ENCODE measurements around the gene GAK. TPM values are rescaled to one million over a fixed set of nuclear protein-coding genes. Genes with fewer than 3 reads are reported as not detected.

Gene GAK
- total RNA-seq, 4 donors from 2014 or later = 50.6 to 1,098 (median 104) TPM

DNA sequence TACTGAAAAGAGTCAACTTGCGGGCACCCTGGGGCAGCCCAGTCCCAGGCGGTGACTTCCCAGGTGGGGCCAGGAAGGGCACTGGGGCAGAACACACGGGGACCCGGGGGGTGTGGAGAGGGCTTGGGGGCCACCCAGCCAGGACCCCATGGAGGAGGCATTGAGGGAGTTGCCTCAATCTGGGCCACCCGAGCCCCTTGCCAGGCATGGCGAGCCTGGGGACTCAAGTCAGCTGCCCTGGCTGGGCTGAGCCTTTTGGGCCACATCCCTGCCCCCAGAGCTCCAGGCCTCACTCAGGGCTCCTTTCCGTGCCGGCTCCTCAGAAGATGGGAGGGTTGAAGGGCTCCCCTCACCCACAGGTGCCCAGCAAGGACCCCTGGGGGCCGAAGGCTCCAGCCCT is 99.6 kb downstream of the GAK start:
- Histone ChIP-seq H3K27me3 (no peaks in the 10 kb centered on the region), H3K4me1 (no peaks in the 10 kb centered on the region), H3K27ac (no peak overlapping the region), H3K9me3 (peaks cover 0 to 17% of the 10 kb centered on the region in 2 donors), H3K4me3 (no peak overlapping the region), H3K36me3 (no peaks in the 10 kb centered on the region)
- no peak for TF ChIP-seq POLR2A (IDR thresholded peaks at IDR 0.05)
- TF ChIP-seq CTCF (IDR thresholded peaks at IDR 0.05) = no peak
- no peak for DNase-seq
- intact Hi-C loops (cut with DNase I; ENCODE audit: low total_unique reads) = no loop called here

DNA sequence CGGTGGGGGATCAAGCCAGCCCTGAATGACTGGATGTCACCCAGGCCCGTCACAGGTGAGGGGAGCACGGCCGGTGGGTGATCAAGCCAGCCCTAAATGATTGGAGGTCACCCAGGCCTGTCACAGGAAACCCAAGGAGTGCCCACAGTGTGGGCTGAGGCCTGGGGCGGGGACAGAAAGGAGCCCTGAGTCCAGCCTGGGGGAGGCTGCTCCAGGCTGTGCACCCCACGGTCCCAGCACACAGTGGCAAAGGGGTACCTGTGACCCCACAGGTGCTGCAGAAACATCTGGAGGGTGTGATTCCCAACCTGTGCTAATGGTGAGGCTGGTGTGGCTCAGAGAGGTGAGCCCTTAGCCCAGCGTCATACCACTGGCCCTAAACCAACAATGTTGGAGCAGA is 100.0 kb downstream of the GAK start:
- no peak for TF ChIP-seq CTCF (IDR thresholded peaks at IDR 0.05)
- no peak for TF ChIP-seq POLR2A (IDR thresholded peaks at IDR 0.05)
- DNase-seq = no peak
- intact Hi-C loops (cut with DNase I; ENCODE audit: low total_unique reads) = no loop called here
- H3K4me3 ChIP-seq = no peak overlapping the region
- peaks cover 0 to 2% of the 10 kb centered on the region in 2 donors for H3K27me3 ChIP-seq
- H3K4me1 ChIP-seq = no peaks in the 10 kb centered on the region
- H3K9me3 ChIP-seq = peaks cover 0 to 13% of the 10 kb centered on the region in 2 donors
- H3K36me3 ChIP-seq = no peaks in the 10 kb centered on the region
- no peak overlapping the region for H3K27ac ChIP-seq

DNA sequence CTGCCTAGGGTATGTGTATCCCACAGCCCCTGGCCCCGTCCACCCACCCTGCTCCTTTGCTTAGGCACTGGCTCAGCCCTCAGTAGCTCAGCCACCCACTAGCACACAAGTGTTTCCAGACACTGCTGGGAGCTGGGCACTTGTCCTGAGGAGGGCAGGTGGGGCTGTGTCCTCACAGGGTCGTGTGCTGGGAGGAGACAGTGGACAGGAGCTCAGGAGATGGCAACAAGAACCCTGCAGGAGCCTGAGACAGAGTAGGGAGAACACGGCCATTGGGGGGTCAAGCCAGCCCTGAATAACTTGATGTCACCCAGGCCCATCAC is 100.7 kb downstream of the GAK start:
- no peak for DNase-seq
- peaks cover 0 to 6% of the 10 kb centered on the region in 2 donors for H3K4me1 ChIP-seq
- H3K36me3 ChIP-seq = no peaks in the 10 kb centered on the region
- H3K27ac ChIP-seq = no peak overlapping the region
- no peak overlapping the region for H3K4me3 ChIP-seq
- H3K9me3 ChIP-seq = peaks cover 0 to 7% of the 10 kb centered on the region in 2 donors
- peaks cover 5 to 8% of the 10 kb centered on the region in 2 donors for H3K27me3 ChIP-seq
- intact Hi-C loops (cut with DNase I; ENCODE audit: low total_unique reads) = no loop called here
- TF ChIP-seq POLR2A (IDR thresholded peaks at IDR 0.05) (no peak), CTCF (IDR thresholded peaks at IDR 0.05) (no peak)

DNA sequence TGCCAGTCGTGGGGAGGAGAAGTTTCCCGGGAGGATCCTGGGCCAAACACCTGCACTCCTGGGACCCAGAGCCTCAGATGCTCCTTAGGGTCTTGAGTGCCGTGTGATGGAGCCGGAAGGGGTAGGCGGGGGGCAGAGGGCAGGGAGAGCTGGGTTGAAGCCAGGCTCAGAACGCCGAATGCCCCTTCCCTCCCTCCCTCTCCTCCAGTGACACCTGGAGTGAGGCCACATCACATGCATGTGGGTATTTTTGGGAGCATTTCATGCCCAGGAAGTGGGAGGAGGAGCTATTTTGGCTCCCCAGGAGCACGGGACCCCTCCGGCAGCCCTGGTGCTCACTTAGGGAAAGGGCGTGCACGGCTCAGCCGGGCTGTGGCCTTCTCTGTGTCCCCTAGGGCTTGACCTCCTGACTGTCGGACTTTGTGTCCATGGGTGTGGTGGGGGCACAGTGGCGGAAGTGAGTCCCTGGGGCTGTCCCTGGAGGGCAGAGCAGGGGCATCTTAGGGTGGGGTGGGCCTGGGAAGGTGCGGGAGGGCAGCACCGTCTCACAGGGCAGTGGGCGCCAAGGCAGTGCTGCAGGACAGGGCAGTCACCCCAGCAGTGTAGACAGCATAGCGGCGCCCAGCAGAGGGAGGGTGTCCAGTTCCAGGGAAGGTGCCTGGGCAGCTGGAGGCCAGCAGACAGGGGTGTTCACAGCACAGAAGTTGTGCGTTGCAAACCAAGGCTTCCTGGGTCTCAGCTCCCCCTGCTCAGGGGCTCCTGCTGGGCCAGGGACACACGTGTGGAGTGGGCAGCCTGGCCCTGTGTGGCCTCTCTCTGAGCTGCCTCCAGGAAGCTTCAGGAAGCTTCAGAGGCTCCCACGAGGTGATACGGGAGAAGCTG is 101.3 kb downstream of the GAK start:
- no peak for TF ChIP-seq CTCF (IDR thresholded peaks at IDR 0.05)
- TF ChIP-seq POLR2A (IDR thresholded peaks at IDR 0.05) = no peak
- Histone ChIP-seq H3K9me3 (peaks cover 0 to 4% of the 10 kb centered on the region in 2 donors), H3K4me3 (no peak overlapping the region), H3K27me3 (peaks cover 5 to 8% of the 10 kb centered on the region in 2 donors), H3K27ac (no peak overlapping the region), H3K4me1 (peaks cover 0 to 7% of the 10 kb centered on the region in 2 donors), H3K36me3 (no peaks in the 10 kb centered on the region)
- DNase-seq = no peak
- intact Hi-C loops (cut with DNase I; ENCODE audit: low total_unique reads) = no loop called here

GRCh38 chr4:829761-830600 is 102.1 kb downstream of the GAK start:
- TF ChIP-seq CTCF (IDR thresholded peaks at IDR 0.05) (no peak), POLR2A (IDR thresholded peaks at IDR 0.05) (no peak)
- intact Hi-C loops (cut with DNase I; ENCODE audit: low total_unique reads) = no loop called here
- no peak for DNase-seq
- Histone ChIP-seq H3K9me3 (peaks cover 0 to 4% of the 10 kb centered on the region in 2 donors), H3K4me3 (no peak overlapping the region), H3K27ac (no peak overlapping the region), H3K4me1 (peaks cover 0 to 12% of the 10 kb centered on the region in 2 donors), H3K27me3 (peaks cover 10 to 13% of the 10 kb centered on the region in 2 donors), H3K36me3 (no peaks in the 10 kb centered on the region)
